Smooth muscle cell of the brain vasculature (primary cell): ENCODE results near the gene NEDD8.
A peak's percentile ranks its signal among the peaks of the same experiment; 100 is the strongest.
"Not testable (repeated sequence)": the region's sequence is repeated elsewhere in the genome, so short reads cannot be mapped to it uniquely, and the experiment has no call there.

ENCODE experiments used
- DNase-seq: peaks from one replicate; pipeline ENCODE4 v3.0.0-alpha.2; 2012; ENCODE audit warnings: low read depth, low spot score

NEDD8 gene

GRCh38 chr14:24226473-24226872 is 5.7 kb downstream of the NEDD8 start:
- no peak for DNase-seq

- no peak for DNase-seq
These were observed 7.5 kb downstream of the NEDD8 start for GRCh38 chr14:24224618-24225071.

GRCh38 chr14:24222987-24223386 is 9.2 kb downstream of the NEDD8 start:
- DNase-seq: not testable (repeated sequence)

- no peak for DNase-seq
These were observed 12.6 kb downstream of the NEDD8 start for GRCh38 chr14:24219521-24219920.

- no peak for DNase-seq
These were observed 13.1 kb downstream of the NEDD8 start for GRCh38 chr14:24219080-24219479.

GRCh38 chr14:24216876-24217275 is 15.3 kb downstream of the NEDD8 start:
- DNase-seq: not testable (repeated sequence)

- DNase-seq: no peak
These were observed 15.8 kb downstream of the NEDD8 start for GRCh38 chr14:24216345-24216699.

- peak; percentile 66 for DNase-seq
These were observed 16.4 kb downstream of the NEDD8 start, which contains the start of gene MDP1 for GRCh38 chr14:24215495-24216344. Gene MDP1 (minus strand): TSS chr14:24216066. CDS start chr14:24215955, 111 bp downstream.

GRCh38 chr14:24213866-24214662 is 18.1 kb downstream of the NEDD8 start:
- DNase-seq: no peak

- DNase-seq: peak; percentile 98
These were observed 19.0 kb downstream of the NEDD8 start, which contains the start of gene CHMP4A for GRCh38 chr14:24212924-24213865. Gene CHMP4A (minus strand): TSS chr14:24213488. CDS start chr14:24213439, 49 bp downstream.

GRCh38 chr14:24211311-24211710 is 20.9 kb downstream of the NEDD8 start:
- no peak for DNase-seq

- no peak for DNase-seq
These were observed 24.5 kb downstream of the NEDD8 start for GRCh38 chr14:24207625-24208024.

- no peak for DNase-seq
These were observed 25.0 kb downstream of the NEDD8 start for GRCh38 chr14:24207104-24207551.

GRCh38 chr14:24206260-24207103 is 25.7 kb downstream of the NEDD8 start:
- no peak for DNase-seq

GRCh38 chr14:24204163-24205146 is 27.7 kb downstream of the NEDD8 start:
- DNase-seq: no peak

- DNase-seq: not testable (repeated sequence)
These were observed 28.8 kb downstream of the NEDD8 start for GRCh38 chr14:24203249-24203886.

- DNase-seq: not testable (repeated sequence)
These were observed 29.6 kb downstream of the NEDD8 start for GRCh38 chr14:24202538-24202937.

- no peak for DNase-seq
These were observed 33.2 kb downstream of the NEDD8 start for GRCh38 chr14:24198814-24199524.
